PC-3 (cell line): ENCODE data around the gene SUSD6. TPM values are rescaled to one million over a fixed set of nuclear protein-coding genes. Genes with fewer than 3 reads are reported as not detected.

Source experiments
- ATAC-seq: fragments of 200-7000 bp; cut with Tn5 transposase; 2 replicates; pipeline ENCODE4 v1.9.1; 2020; ENCODE audit warnings: mild to moderate bottlenecking, moderate library complexity
- BruUV-seq: library from RNA; stranded (reverse); fragments of 400-500 nt; replicated peaks from 2 replicates; lab custom pipeline; 2021; lab: Mats Ljungman, UMichigan
- CTCF ChIA-PET: fragments of 300-600 bp; sonication (Branson Sonifier 250); formaldehyde crosslinking; loops from one replicate; lab custom pipeline; 2022; ENCODE audit warnings: antibody characterized with exemption; lab: Charles Lee
- POLR2A ChIA-PET: fragments of 300-600 bp; sonication (Branson Sonifier 250); formaldehyde crosslinking; loops from one replicate; lab custom pipeline; 2022; ENCODE audit warnings: antibody characterized with exemption; ENCODE audit not compliant: unreplicated experiment; lab: Charles Lee
- DNase-seq: peaks from one replicate; pipeline ENCODE4 v3.0.0-alpha.2; 2015
- H2AFZ ChIP-seq: fragments of 300-600 bp; sonication (generic); 2 replicates; pipeline ENCODE4 v1.6.0; 2016; ENCODE audit warnings: antibody characterized with exemption, low read length
- H3F3A ChIP-seq: fragments of 300-600 bp; sonication (generic); one replicate; pipeline ENCODE4 v1.6.0; 2017; ENCODE audit warnings: antibody characterized with exemption, low read length, control low read depth, mild to moderate bottlenecking; ENCODE audit not compliant: unreplicated experiment
- H3K27ac ChIP-seq: fragments of 300-600 bp; sonication (generic); 2 replicates; pipeline ENCODE4 v1.5.1; 2016; ENCODE audit warnings: mild to moderate bottlenecking, low read length
- H3K27me3 ChIP-seq: fragments of 300-600 bp; sonication (generic); 2 replicates; pipeline ENCODE4 v1.6.1; 2016; ENCODE audit warnings: low read length, mixed read lengths
- H3K36me3 ChIP-seq: fragments of 300-600 bp; sonication (generic); 2 replicates; pipeline ENCODE4 v1.6.1; 2016; ENCODE audit warnings: low read depth, mixed run types, low read length, mixed read lengths
- H3K4me1 ChIP-seq: fragments of 300-600 bp; sonication (generic); 2 replicates; pipeline ENCODE4 v1.5.1; 2016; ENCODE audit warnings: low read length; ENCODE audit not compliant: insufficient read depth
- H3K4me2 ChIP-seq: fragments of 300-600 bp; sonication (generic); 2 replicates; pipeline ENCODE4 v1.6.0; 2016; ENCODE audit warnings: low read length
- H3K4me3 ChIP-seq: fragments of 300-600 bp; sonication (generic); 2 replicates; pipeline ENCODE4 v1.5.1; 2016; ENCODE audit warnings: mild to moderate bottlenecking, low read length, mixed read lengths
- H3K79me2 ChIP-seq: fragments of 300-600 bp; sonication (generic); 2 replicates; pipeline ENCODE4 v1.6.1; 2017; ENCODE audit warnings: low read length, mixed read lengths
- H3K9ac ChIP-seq: fragments of 300-600 bp; sonication (generic); 2 replicates; pipeline ENCODE4 v1.6.0; 2016; ENCODE audit warnings: mild to moderate bottlenecking, low read length
- H3K9me2 ChIP-seq: fragments of 300-600 bp; sonication (generic); replicated peaks from 2 replicates; pipeline ENCODE4 v1.6.1; 2016; ENCODE audit warnings: mixed run types, low read length, mixed read lengths
- H3K9me3 ChIP-seq: fragments of 300-600 bp; sonication (generic); 2 replicates; pipeline ENCODE4 v1.6.1; 2016; ENCODE audit warnings: low read length, mixed read lengths
- H4K20me1 ChIP-seq: fragments of 300-600 bp; sonication (generic); 2 replicates; pipeline ENCODE4 v1.6.1; 2016; ENCODE audit warnings: low read length, mixed read lengths
- EZH2 ChIP-seq: fragments of 300-600 bp; sonication (generic); IDR thresholded peaks from one replicate; pipeline ENCODE4 v1.6.1; 2017; ENCODE audit warnings: antibody characterized with exemption, mild to moderate bottlenecking, low read length; ENCODE audit not compliant: unreplicated experiment
- EZH2phosphoT487 ChIP-seq: fragments of 300-600 bp; sonication (generic); IDR thresholded peaks from 2 replicates; pipeline ENCODE4 v1.6.1; 2018; ENCODE audit warnings: mild to moderate bottlenecking, antibody characterized with exemption, low read length, borderline replicate concordance
- intact Hi-C: fragments of 100-400 bp; cut with micrococcal nuclease; formaldehyde crosslinking; loops from 2 replicates; pipeline ENCODE4 v1.9.0; 2023
- total RNA-seq: library from RNA; depleted of rRNA; stranded (reverse); fragments of >200 nt; gene quantifications from 2 replicates; pipeline ENCODE4 v1.2.3, GENCODE V29; 2014
- TF ChIP-seq, protein P1 (sequence below): fragments of 300-600 bp; sonication (generic); conservative IDR thresholded peaks from 2 replicates; pipeline ENCODE4 v1.5.1; 2017; ENCODE audit warnings: antibody characterized with exemption, low read depth, mild to moderate bottlenecking, low read length

The SUSD6 gene
- total RNA-seq, 1 experiment from 2014 or later, result 6.1 TPM

DNA sequence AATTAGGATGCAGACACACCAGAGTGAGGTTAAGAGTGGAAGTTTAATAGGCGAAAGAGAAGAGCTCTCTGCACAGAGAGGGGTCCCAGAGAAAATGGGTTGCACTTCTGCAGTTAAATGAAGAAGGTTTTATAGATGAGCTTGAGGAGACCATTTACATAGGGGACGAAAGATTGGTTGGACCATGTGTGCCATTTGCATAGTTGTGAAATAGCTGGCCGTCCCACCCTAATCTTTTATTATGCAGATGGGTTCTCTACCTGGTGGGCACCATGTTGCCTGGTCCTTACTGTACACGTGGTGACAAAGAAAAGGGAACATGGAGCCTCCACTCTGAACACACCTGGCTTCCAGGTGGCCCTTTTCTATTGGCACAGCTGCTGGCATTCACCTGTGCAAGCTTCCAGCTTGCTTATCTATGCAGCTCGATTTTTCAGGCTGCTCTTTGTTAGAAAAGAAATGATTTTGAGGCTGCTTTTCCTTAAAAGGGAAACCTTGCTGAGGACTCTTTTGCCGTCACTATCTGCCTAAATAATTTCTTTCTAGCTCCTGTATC lies 88.4 kb downstream of the SUSD6 start:
- ATAC-seq, result no peak
- Histone ChIP-seq H3K4me3 (no peak overlapping the region), H2AFZ (no peak overlapping the region), H3K4me2 (no peak overlapping the region), H4K20me1 (no peaks in the 10 kb centered on the region), H3K36me3 (no peaks in the 10 kb centered on the region), H3K9me3 (no peaks in the 10 kb centered on the region), H3K9me2 (no peaks in the 10 kb centered on the region), H3K9ac (no peak overlapping the region), H3K27me3 (no peaks in the 10 kb centered on the region), H3K27ac (no peak overlapping the region), H3K4me1 (no peaks in the 10 kb centered on the region), H3K79me2 (no peaks in the 10 kb centered on the region), H3F3A (no peaks in the 10 kb centered on the region)
- DNase-seq, result no peak
- ChIA-PET CTCF (no interaction called here), POLR2A (no interaction called here)
- intact Hi-C loops, result no loop called here
- no TSS peak for BruUV-seq
- TF ChIP-seq, protein P1, sequence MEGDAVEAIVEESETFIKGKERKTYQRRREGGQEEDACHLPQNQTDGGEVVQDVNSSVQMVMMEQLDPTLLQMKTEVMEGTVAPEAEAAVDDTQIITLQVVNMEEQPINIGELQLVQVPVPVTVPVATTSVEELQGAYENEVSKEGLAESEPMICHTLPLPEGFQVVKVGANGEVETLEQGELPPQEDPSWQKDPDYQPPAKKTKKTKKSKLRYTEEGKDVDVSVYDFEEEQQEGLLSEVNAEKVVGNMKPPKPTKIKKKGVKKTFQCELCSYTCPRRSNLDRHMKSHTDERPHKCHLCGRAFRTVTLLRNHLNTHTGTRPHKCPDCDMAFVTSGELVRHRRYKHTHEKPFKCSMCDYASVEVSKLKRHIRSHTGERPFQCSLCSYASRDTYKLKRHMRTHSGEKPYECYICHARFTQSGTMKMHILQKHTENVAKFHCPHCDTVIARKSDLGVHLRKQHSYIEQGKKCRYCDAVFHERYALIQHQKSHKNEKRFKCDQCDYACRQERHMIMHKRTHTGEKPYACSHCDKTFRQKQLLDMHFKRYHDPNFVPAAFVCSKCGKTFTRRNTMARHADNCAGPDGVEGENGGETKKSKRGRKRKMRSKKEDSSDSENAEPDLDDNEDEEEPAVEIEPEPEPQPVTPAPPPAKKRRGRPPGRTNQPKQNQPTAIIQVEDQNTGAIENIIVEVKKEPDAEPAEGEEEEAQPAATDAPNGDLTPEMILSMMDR, result no peak
- TF ChIP-seq EZH2phosphoT487 (no peak), EZH2 (no peak)

DNA sequence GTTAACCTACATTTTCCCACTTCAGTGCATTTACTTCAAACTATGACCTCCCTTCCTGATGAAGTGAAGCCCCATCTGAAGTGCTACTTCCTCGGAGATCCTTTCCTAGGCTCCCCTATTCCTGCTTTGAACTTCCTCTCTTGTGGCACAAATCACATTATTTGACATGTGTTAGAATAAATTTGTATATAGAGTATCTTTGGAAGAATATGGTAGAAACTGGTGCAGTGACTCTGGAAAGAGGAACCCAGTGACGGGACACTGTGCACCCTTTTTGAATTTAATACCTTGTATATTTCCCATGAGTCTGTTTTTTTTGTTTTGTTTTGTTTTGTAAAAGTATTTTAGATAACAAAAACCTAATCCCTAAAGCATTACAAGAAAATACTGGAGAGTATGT lies 89.2 kb downstream of the SUSD6 start:
- Histone ChIP-seq H3K79me2 (no peaks in the 10 kb centered on the region), H3K27ac (no peak overlapping the region), H3K27me3 (no peaks in the 10 kb centered on the region), H3K4me1 (no peaks in the 10 kb centered on the region), H3K36me3 (no peaks in the 10 kb centered on the region), H4K20me1 (no peaks in the 10 kb centered on the region), H3K4me2 (no peak overlapping the region), H2AFZ (no peak overlapping the region), H3F3A (no peaks in the 10 kb centered on the region), H3K9me3 (no peaks in the 10 kb centered on the region), H3K9ac (no peak overlapping the region), H3K9me2 (no peaks in the 10 kb centered on the region), H3K4me3 (no peak overlapping the region)
- no peak for ATAC-seq
- no TSS peak for BruUV-seq
- no peak for DNase-seq
- intact Hi-C loops, result no loop called here
- CTCF ChIA-PET, result no interaction called here
- TF ChIP-seq EZH2phosphoT487 (no peak), EZH2 (no peak)
- TF ChIP-seq, protein P1, result no peak
- POLR2A ChIA-PET, result no interaction called here

DNA sequence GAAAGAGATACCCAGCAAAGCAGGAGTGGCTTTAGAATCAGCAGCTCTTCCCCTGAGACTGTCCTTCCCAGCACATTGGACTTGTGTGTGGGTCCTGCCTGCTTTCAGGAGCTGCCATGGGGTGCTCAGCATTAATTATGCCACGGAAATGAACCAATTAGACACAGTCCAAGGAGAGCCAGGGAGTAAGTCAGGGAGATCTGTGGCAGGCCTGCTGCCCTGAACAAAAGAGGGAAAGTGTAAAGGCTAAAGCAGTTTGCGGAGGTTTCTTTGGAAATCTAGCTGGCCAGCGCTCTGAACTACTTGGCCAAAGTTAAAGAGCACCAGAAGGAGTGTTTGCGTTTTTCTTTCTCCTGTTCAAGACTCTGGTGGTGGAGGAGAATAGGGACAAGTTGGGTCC lies 89.9 kb downstream of the SUSD6 start:
- Histone ChIP-seq H3K9me3 (no peaks in the 10 kb centered on the region), H3K4me1 (no peaks in the 10 kb centered on the region), H3K36me3 (no peaks in the 10 kb centered on the region), H3K4me2 (no peak overlapping the region), H3K4me3 (no peak overlapping the region), H3K9ac (no peak overlapping the region), H3F3A (no peaks in the 10 kb centered on the region), H3K27me3 (no peaks in the 10 kb centered on the region), H2AFZ (no peak overlapping the region), H3K27ac (no peak overlapping the region), H3K9me2 (no peaks in the 10 kb centered on the region), H3K79me2 (no peaks in the 10 kb centered on the region), H4K20me1 (no peaks in the 10 kb centered on the region)
- ChIA-PET CTCF (interaction anchor here (0.6 kb wide), 1 partner anchor 157 kb away, joined by 3 read pairs; no protein-coding TSS in a partner anchor), POLR2A (no interaction called here)
- intact Hi-C loops, result no loop called here
- no peak for TF ChIP-seq EZH2phosphoT487
- TF ChIP-seq, protein P1, result no peak
- TF ChIP-seq EZH2, result no peak
- ATAC-seq (no peak), DNase-seq (no peak)
- no TSS peak for BruUV-seq
